Amygdala (tissue), 56 donors: ENCODE measurements around the gene CCL15.
"Not testable (repeated sequence)": the region's sequence is repeated elsewhere in the genome, so short reads cannot be mapped to it uniquely, and the experiment has no call there.

ENCODE experiments used
- DNase-seq, 56 donors: peaks; one replicate each; lab custom pipeline; 2025; lab: John Stamatoyannopoulos, UW

CCL15 gene, protein sequence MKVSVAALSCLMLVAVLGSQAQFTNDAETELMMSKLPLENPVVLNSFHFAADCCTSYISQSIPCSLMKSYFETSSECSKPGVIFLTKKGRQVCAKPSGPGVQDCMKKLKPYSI

DNA sequence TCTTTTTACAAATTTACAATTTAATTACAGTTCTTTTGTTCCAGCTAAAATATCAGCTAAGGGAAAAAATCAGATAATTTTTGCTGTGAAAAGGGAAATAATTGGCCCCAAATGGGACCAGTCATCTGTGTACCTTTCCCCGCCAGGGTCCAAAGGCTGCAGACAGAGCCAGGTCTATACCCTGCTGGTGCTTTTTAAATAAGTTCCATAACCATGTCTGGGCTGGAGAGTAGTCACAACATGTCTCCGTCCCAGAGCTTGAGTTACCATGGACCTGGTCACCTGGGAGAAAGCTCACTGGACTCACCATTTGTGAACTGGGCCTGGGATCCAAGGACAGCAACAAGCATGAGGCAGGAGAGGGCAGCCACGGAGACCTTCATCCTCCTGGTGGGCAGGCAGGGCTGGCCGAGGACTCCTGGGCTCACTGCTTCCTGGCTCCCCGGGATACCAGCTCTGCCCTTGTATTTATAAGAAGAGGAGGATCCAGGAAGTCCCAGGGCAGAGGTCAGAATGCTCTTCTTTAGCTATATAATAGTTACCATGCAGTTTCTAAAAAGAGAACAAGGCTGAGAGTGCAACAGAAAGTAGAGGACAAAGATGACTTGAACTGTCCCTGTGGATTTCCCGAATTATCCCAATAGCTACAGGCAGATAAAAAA, at the start of gene CCL15:
Gene CCL15, minus strand, starts transcription at position 444 of the 662 bp plus-strand sequence. Its CDS starts 61 bp downstream, at position 383.
- DNase-seq = no peak

DNA sequence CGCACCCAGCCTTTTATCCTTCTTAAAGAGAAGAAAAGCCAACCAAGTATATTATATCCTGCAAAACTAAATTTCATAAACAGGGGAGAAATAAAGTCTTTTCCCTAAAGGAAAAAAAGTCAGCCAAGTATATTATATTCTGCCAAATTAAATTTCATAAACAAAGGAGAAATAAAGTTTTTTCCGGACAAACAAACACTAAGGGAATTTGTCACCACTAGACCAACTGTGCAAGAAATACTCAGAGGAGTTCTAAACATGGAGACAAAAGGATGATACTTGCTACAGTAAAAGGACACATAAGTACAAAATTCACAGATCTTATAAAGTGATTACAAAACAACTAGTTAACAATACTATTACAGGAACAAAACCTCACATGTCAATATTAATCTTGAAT, 48.3 kb upstream of the CCL15 start:
- no peak for DNase-seq

- DNase-seq = no peak
Observed at GRCh38 chr17:36048066-36048465, 46.7 kb upstream of the CCL15 start.

DNA sequence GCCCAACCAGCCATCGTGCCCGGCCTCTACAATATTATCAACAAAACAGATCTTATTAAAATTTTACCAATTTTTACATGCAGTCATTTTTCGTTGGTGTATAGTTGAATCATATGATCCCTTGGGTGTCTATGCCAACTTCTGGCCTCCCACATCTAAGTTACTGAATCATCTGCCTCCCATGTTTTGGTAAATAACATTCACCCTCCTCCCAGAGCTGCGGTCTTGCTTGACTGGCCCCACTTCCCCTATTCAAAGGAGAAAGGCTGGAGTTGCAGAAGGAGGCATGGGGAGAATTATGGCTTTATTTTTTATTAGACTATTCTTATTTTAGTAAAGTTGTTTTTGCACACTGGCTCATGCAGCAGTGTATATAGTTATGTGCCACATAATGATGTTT, 34.9 kb upstream of the CCL15 start:
- DNase-seq = no peak

DNA sequence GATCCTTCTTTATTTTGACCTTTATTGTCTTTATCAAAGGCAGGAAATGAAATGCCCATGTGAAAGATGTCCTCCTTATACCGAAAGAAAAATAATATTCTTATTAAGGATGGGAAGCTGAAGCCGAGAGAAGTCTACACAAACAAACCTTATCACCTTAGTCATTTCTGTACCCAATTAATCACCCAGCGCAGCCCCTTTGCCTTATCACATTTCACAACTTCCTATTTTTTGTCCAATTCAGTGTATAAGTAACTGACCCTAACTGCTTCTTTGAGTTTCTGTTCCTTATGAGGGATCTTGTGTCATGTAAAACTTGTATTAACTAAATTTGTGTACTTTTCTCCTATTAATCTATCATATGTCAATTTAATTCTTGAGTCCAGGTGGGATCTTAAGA, 32.8 kb upstream of the CCL15 start:
- no peak for DNase-seq

- DNase-seq = no peak
Observed at GRCh38 chr17:36030956-36031355, 29.6 kb upstream of the CCL15 start.

GRCh38 chr17:36027761-36028160, 26.4 kb upstream of the CCL15 start:
- no peak for DNase-seq

DNA sequence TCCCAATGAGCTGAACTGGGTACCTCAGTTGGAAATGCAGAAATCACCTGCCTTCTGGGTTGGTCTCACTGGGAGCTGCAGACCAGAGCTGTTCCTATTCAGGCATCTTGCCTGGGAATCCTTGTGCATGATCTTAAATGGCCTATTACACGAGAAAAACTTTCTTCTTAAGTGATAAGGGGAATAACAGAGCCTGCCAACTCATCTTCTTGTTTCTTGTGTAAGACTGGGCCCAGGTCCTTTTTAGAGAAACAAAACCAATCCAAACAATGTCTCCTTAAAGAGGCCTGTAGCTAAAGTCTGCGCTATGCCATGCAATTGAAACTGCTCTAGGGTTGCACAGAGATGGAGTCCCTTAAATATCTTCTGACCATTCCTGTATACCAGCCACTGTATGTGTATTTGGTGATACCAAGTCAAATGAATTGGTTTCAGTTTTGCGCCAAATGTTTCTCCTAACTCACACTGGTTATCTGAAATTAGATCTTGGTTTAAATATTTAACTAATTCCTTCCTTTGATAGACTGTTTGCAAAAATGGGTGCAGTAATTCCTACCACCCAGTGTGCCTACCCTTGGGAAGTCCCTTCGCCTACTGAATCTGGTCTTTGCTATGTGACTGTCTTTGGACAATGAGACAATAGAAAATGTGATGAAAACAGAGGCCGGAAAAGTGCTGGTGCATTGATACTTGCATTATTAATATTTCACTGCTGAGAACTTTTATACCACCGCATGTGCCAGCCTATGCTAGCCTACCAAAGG, 22.9 kb upstream of the CCL15 start:
- no peak for DNase-seq

- DNase-seq = no peak
Observed at GRCh38 chr17:36019423-36019822, 18.1 kb upstream of the CCL15 start.

GRCh38 chr17:36017799-36018198, 16.4 kb upstream of the CCL15 start, which contains the start of gene CCL23:
Gene CCL23 (minus strand): TSS chr17:36017972. CDS start chr17:36017897, 75 bp downstream.
- DNase-seq = no peak

DNA sequence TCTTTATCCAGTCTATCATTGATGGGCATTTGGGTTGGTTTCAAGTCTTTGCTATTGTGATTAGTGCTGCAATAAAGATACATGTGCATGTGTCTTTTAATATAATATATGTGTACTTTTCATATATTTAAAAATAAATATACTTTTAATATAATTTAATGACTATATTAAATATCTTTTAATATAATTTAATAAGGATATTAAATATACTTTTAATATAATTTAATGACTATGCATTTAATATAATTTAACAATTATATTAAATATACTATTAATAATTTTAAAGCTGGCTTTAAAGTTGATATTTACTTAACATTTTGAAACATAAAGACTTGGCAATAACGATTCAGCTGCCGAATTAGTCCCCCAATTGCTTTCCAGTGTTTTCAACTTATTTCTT, 15.2 kb upstream of the CCL15 start:
- no peak for DNase-seq

DNA sequence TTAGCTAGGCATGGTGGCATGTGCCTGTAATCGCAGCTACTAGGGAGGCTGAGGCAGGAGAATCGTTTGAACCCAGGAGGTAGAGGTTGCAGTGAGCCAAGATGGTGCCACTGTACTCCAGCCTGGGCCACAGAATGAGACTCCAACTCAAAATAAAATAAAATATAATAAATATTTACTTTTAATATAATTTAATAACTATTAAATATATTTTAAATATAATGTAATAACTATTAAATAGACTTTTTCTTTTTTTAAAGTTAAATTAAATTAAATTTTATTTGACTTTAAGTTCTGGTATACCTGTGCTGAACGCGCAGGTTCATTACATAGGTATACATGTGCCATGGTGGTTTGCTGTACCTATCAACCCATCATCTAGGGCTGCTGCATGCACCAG, 14.5 kb upstream of the CCL15 start:
- not testable (repeated sequence) for DNase-seq

- DNase-seq = no peak
Observed at GRCh38 chr17:36014946-36015345, 13.6 kb upstream of the CCL15 start.

DNA sequence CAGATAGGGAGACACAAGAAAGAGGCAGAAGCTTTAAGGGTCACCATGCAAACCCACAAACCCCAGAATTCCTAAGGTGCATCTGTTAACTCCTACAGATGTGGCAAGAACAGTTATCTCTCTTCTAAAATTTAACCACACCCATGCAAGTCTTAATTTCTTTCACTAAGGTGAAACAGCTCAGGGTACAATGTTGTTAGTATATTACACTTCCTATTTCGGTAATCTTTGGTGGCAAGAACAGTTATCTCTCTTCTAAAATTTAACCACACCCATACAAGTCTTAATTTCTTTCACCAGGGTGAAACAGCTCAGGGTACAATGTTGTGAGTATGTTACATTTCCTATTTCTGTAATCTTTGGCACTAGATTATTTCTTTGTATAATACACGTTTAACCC, 9.8 kb upstream of the CCL15 start:
- DNase-seq = no peak

- DNase-seq = no peak
Observed at GRCh38 chr17:36008998-36009665, 7.8 kb upstream of the CCL15 start.

- DNase-seq = no peak
Observed at GRCh38 chr17:36004594-36005108, 3.3 kb upstream of the CCL15 start.

DNA sequence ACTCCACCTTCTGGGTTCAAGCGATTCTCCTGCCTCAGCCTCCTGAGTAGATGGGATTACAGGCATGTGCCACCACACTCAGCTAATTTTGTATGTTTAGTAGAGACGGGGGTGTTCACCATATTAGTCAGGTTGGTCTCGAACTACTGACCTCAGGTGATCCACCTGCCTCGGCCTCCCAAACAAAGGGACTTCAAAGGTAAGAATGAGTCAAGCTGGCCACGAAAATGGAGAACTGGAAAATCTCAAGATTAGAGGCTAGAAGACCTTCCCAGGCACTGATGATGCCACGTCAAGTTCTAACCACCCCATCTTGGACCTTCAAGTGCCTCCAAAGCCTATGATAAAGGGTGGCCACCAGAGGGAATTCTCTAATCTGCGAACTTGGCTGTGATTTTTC, 1.3 kb upstream of the CCL15 start:
- no peak for DNase-seq

GRCh38 chr17:36001862-36002603, 680 bp upstream of the CCL15 start:
- DNase-seq = no peak

DNA sequence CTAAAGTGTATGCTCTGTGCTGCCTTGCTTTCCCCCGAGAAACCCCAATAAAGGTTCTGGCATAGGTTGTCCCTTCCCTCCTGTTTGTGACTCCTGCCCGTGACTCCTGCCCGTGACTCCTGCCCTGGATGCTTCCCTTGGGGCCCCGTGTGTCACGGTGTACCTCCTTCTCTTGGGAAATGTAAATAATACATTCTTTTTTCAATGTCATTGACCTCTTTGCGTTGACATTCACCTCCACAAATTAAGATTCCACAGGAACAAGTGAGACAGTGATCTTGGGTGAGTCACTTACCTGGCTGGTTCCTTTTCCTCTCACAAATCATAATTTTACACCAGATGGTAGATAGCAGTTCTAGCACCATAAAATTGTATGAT, 632 bp downstream of the CCL15 start:
- no peak for DNase-seq

GRCh38 chr17:35998756-35999155, 2.6 kb downstream of the CCL15 start:
- no peak for DNase-seq
